NCI-H69 (cell line): ENCODE data around the gene UGGT1.

Source experiments
- DNase-seq: peaks from one replicate; lab custom pipeline; 2025; lab: John Stamatoyannopoulos, UW

Gene UGGT1

GRCh38 chr2:128217671-128218070 is 126.7 kb downstream of the UGGT1 start:
- DNase-seq, result no peak

- peak; percentile 33 for DNase-seq
These were observed 128.9 kb downstream of the UGGT1 start for GRCh38 chr2:128219891-128220290.

GRCh38 chr2:128227862-128228261 is 136.9 kb downstream of the UGGT1 start:
- DNase-seq, result no peak

- DNase-seq, result peak; percentile 82
These were observed 137.9 kb downstream of the UGGT1 start for GRCh38 chr2:128228894-128229293.

- peak; percentile 74 for DNase-seq
These were observed 142.2 kb downstream of the UGGT1 start for GRCh38 chr2:128232965-128233789.

DNA sequence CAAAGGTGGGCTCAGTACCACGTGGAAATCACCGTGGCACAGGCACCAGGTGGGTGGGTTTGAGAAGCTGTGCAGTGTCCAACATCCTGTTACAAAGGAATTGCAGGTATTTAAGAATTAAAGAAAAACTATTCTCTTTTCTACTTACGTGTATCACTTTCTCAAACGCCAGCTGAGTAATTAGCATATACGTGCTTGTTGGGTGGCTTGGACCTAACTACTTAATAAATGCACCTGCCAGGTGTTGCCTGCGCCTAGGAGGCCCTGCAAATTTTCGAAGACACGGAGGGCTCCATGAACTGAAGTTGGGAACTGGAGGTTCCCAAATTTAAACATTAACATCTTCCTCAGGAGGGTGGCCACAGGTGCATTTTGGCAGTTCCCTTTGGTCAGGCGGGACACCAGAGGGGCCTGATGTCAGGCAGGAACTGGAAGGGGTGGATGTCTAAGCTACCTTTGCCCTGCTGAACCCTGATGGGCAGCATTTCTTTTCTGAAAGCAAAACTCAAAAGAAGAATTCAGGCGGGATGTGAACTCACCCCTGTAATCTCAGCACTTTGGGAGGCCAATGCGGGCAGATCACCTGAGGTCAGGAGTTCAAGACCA is 142.9 kb downstream of the UGGT1 start:
- peak; percentile 52 for DNase-seq

DNA sequence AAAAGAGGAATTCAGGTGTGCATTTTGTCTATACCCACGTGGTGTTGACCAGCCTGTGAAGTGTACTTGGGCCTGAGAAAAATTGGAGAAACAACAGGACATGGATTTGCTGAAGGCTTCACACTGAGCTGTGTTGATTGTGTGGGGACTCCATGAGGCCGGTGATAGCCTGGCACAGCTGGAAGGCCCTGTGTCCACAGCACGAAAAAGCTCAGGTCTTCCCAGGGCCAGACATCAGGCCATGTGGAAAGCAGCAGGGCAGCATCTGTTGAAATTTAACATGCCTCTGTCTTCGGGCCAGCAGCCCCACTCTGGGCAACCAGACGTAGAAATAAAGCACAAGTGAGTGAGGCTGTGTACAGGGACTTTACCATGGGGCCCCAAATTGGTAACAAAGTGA is 143.6 kb downstream of the UGGT1 start:
- peak; percentile 66 for DNase-seq

- no peak for DNase-seq
These were observed 144.6 kb downstream of the UGGT1 start for GRCh38 chr2:128235581-128235980.

- no peak for DNase-seq
These were observed 145.6 kb downstream of the UGGT1 start for GRCh38 chr2:128236491-128237035.

GRCh38 chr2:128237081-128237534 is 146.1 kb downstream of the UGGT1 start:
- no peak for DNase-seq

DNA sequence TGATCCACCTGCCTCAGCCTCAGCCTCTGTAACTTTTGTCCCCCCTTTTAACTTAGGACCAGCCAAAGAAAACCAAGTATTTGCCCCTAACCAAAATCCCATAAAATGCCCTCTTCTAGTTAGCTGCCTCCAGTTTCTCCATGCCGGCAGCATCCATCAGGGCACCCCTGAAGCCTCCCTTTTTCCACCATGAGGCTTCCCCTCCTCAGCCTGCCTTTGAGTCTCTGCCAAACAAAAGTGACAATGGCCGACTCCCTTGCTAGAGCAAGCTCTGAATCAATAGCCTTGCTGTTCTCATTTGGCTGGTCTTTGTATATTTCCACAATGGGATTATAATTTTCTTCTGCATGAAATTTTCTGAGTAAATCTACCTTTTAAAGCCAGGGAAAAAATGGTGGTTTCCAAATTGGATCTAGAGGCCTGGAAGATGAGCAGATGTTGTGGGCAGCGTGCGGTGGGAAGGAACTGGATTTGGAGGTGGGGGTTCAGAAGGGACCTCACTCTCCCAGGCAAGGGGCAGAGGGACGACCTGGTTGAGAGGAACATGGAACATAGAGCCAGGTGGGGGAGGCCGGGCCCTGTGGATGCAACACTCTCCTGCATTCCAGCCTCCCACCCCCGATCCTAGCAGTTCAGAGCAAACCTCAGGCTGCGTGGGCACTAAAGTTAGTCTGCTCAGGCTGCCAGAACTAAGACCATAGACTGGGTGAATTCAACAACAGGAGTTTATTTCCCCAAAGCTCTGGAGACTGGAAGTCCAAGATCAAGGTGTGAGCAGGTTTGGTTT is 147.1 kb downstream of the UGGT1 start:
- DNase-seq, result no peak

- DNase-seq, result no peak
These were observed 150.9 kb downstream of the UGGT1 start for GRCh38 chr2:128241896-128242295.
